ENCODE data around the gene LITAF.
"Not testable (repeated sequence)": the region's sequence is repeated elsewhere in the genome, so short reads cannot be mapped to it uniquely, and the experiment has no call there.

Gene LITAF

DNA sequence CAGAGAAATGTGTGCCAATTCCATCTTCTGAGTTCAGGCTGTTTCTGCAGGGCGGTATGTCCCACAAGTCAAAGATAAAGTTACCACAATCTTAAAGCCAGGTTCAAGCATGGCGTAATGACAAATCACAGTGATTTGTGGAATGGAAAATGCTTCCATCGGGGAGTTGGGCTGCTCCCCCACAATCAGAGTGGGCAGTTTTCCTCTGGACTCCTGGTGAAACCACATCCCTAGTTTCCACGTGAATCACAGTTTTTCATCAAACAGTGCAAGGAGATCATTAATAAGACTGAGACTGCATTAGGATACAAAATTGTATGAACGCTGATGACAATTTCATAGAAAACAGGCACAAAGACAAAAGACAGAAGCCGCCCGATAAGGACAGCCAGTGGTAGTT is 3.6 kb downstream of the LITAF start:
- peak overlapping the region; percentile 11 for H3K4me3 ChIP-seq (ENCODE audit: low read length)

DNA sequence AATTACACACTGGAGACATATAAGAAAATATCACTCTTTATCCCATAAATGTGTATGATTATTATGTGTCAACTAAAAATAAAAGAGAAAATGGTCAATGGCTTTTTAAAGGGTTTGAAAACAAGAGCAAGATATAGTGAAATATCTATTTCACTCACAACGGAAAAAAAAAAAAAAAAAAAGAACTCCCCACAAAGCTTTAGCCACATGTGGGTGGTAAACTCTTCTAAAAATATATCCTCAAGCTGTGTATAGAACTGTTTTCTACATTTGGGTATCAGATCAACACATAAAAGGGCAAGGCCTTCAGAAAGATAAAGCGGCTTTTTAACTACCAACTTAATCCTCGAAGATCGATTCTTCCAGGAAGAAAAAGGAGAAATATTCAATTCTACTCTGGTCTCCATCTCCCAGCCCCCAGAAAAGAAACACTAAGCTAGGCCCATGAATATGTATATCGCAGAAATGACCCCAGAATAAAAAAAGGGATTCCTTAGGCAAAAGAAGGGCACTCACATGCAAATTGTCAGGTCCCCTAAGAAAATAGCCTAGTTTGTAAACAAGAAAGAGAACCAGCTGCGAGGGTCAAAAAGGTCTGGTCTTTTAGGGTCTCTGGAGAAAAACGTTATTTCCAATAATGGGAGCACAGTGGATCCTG is 4.4 kb downstream of the LITAF start:
- no peak for DNase-seq (ENCODE audit: low read depth)
- TF ChIP-seq, protein P1, sequence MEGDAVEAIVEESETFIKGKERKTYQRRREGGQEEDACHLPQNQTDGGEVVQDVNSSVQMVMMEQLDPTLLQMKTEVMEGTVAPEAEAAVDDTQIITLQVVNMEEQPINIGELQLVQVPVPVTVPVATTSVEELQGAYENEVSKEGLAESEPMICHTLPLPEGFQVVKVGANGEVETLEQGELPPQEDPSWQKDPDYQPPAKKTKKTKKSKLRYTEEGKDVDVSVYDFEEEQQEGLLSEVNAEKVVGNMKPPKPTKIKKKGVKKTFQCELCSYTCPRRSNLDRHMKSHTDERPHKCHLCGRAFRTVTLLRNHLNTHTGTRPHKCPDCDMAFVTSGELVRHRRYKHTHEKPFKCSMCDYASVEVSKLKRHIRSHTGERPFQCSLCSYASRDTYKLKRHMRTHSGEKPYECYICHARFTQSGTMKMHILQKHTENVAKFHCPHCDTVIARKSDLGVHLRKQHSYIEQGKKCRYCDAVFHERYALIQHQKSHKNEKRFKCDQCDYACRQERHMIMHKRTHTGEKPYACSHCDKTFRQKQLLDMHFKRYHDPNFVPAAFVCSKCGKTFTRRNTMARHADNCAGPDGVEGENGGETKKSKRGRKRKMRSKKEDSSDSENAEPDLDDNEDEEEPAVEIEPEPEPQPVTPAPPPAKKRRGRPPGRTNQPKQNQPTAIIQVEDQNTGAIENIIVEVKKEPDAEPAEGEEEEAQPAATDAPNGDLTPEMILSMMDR (IDR thresholded peaks at IDR 0.05; ENCODE audit: insufficient read depth, low read depth, low read length, missing control alignments), result no peak
- H3K4me3 ChIP-seq (ENCODE audit: low read length), result no peak overlapping the region

More for the DNA sequence above, 3.6 kb downstream of the LITAF start:
- TF ChIP-seq, protein P1 (IDR thresholded peaks at IDR 0.05; ENCODE audit: insufficient read depth, low read depth, low read length, missing control alignments), result no peak
- no peak for DNase-seq (ENCODE audit: low read depth)

DNA sequence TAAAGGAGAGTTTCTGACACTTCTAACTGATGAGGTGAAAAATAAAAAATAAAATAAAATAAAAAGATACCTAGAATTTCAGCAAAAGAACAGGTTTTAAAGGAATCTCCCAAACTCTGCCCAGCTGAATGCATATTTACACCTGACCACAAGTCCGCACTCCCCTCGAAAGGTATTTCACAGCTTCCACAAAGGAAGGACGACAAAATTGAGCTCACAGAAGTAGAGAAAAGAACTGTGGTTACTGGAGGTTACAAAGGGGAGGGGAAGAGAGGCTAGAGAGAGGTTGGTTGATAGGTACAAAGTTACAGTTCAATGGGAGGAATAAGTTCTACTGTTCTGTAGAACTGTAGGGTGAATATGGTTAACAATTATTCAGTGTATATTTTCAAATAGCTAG is 5.0 kb downstream of the LITAF start:
- no peak for DNase-seq (ENCODE audit: low read depth)
- TF ChIP-seq, protein P1 (IDR thresholded peaks at IDR 0.05; ENCODE audit: insufficient read depth, low read depth, low read length, missing control alignments), result no peak
- no peak overlapping the region for H3K4me3 ChIP-seq (ENCODE audit: low read length)

DNA sequence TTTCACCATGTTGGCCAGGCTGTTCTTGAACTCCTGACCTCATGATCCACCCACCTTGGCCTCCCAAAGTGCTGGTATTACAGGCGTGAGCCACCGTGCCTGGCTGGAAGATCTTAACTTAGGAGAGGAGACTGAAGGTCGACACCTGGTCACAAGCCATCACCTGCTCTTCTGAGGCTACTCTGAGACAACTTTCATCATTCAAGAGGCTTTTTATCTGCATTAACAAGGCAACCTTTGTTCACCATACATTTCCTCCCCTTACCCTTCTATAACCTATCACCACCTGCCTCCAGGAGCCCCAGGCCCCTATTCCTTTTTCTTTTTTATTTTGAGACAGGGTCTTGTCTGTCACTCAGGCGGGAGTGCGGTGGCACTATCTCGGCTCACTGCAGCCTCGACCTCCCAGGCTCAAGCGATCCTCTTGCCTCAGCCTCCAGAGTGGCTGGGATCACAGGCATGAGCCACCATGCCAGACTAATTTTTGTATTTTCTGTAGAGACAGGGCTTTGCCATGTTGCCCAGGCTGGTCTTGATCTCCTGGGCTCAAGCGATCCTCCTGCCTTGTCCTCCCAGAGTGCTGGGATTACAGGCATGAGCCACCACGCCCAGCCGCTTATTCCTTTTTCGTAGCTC is 6.2 kb downstream of the LITAF start:
- no peak overlapping the region for H3K4me3 ChIP-seq (ENCODE audit: low read length)
- no peak for DNase-seq (ENCODE audit: low read depth)
- TF ChIP-seq, protein P1 (IDR thresholded peaks at IDR 0.05; ENCODE audit: insufficient read depth, low read depth, low read length, missing control alignments), result no peak

DNA sequence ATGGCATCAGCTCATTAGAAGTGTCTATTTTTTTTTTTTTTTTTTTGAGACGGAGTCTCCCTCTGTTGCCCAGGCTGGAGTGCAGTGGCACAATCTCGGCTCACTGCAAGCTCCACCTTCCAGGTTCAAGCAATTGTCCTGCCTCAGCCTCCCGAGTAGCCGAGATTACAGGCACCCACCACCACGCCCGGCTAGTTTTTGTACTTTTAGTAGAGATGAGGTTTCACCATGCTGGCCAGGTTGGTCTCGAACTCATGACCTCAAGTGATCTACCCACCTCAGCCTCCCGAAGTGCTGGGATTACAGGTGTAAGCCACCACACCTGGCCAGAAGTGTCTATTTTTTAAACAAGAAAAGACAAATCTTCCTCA is 9.4 kb downstream of the LITAF start:
- H3K4me3 ChIP-seq (ENCODE audit: low read length); DNase-seq (ENCODE audit: low read depth): not testable (repeated sequence)

DNA sequence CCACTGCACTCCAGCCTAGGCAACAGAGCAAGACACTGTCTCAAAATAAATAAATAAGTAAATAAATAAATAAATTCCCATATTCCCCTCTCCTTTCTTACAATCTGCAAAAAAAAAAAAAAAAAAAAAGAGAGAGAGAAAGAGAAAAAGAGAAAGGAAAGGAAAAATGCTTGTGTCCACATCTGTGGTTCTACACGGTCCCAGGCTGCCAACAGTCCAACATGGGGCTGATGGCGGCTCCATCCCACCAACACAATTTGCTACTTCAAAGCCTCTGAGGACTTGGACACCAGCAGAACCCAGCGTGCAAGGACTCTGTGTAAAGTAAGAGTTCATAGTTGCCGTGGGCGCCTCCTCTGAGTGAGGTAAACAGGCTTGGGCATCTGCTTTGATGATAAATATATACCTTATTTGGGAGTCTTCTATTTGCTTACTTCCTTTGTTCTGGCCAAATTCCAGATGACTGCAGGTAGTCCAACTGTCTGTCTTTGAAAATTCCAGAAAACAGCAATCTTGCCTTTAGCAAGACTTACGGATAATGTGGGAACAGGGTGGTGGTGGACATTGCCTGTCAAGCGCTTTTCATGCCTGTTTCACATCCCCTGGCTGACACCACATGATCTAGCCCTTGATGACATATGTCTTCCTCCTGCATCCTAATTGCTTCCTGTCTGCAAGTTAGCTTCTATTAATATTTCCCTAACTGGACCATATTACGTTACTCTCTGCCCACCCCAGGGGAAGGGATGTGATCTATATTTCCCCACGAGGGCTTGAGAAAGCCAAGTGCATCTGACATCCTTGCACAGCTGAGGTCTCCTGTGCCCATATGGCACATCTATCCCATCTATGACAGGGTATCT is 10.1 kb downstream of the LITAF start:
- no peak overlapping the region for H3K4me3 ChIP-seq (ENCODE audit: low read length)
- TF ChIP-seq, protein P1 (IDR thresholded peaks at IDR 0.05; ENCODE audit: insufficient read depth, low read depth, low read length, missing control alignments), result no peak
- peak; percentile 81 for DNase-seq (ENCODE audit: low read depth)

DNA sequence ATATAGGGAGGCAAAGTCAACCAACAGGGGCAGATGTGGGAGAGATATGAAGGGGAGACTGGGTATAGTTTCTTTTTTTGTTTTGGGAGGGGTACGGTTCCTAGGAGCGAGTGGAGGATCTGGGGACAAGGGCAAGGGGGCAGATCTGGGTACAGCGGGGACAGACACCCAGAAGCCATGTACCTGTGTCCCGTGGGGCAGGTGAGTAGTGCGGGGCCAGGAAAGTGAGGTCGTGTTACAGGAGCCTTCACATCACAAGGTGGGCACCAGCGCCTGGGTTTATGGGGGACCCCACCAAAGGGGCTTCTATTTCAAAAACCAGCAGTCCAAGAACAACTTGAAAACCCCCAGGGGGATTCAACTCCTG is 11.5 kb downstream of the LITAF start:
- no peak for DNase-seq (ENCODE audit: low read depth)
- no peak overlapping the region for H3K4me3 ChIP-seq (ENCODE audit: low read length)
- TF ChIP-seq, protein P1 (IDR thresholded peaks at IDR 0.05; ENCODE audit: insufficient read depth, low read depth, low read length, missing control alignments), result no peak
